Left kidney (tissue), 2 donors: ENCODE measurements around the gene CCSER1. TPM values are rescaled to one million over a fixed set of nuclear protein-coding genes. Genes with fewer than 3 reads are reported as not detected.
"Not testable (repeated sequence)": the region's sequence is repeated elsewhere in the genome, so short reads cannot be mapped to it uniquely, and the experiment has no call there.

Experiments
- DNase-seq: peaks from one replicate; pipeline ENCODE4 v3.0.0-alpha.2; 2013
- polyA plus RNA-seq: library from polyadenylated mRNA; unstranded; fragments of 120-200 nt; gene quantifications from one replicate; pipeline ENCODE4 v1.2.1, GENCODE V29; 2013; ENCODE audit not compliant: insufficient read length

Gene CCSER1
- polyA plus RNA-seq, 1 donor: 22.4 TPM

DNA sequence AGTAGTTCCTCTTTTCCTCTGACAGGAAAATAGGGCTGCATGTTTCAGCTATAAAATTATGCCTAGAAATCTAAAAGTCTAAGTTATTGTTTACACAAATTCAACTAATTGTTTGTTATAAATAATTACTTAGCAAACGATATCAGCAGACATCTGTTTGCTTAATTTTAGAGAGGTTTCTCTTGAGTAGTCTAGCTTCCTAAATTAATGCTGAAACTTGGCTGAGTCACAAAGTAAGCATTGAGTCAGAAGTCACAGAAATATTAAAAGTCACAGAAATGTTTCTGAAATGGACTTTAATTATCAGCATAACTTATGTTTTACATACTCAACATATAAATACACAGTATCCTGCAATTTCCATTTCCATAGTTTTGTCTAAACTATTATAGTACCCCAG lies 1044.0 kb downstream of the CCSER1 start:
- peak; percentile 1 for DNase-seq

DNA sequence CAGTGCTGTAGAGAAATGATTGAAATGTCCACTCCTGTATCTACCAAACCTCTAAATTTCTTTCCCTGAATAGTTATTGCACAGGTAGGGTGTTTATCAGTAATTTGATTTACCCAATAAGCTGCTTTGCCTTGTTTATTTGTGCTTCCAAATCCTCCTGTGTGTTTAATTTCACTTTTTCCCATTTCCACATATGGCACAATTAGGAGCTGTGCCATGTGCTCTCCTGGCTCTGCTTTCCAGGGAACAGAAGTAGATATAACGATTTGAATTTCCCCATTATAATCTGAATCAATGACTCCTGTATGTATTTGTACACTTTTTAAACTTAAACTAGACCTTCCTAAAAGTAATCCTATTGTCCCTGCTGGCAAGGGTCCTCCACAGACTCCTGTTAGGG lies 1057.9 kb downstream of the CCSER1 start:
- not testable (repeated sequence) for DNase-seq

DNA sequence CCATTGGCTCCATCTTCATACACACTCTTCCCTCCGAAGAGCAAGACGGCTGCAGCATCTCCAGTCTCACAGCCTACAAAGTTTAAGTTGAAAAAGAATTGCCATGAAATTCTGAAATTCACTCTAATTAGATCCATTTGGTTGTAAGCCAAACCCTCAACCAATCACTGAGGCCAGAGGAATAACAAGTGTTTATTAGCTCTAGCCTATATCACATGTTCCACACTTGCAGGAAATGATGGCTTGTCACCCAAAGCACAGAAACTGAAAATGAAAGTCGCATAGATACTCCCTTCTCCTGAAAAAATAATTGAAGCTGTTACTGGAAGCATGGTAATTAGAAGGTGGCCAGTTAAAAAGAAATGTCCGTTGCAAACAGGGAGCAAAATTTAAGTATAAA lies 1071.8 kb downstream of the CCSER1 start:
- no peak for DNase-seq

DNA sequence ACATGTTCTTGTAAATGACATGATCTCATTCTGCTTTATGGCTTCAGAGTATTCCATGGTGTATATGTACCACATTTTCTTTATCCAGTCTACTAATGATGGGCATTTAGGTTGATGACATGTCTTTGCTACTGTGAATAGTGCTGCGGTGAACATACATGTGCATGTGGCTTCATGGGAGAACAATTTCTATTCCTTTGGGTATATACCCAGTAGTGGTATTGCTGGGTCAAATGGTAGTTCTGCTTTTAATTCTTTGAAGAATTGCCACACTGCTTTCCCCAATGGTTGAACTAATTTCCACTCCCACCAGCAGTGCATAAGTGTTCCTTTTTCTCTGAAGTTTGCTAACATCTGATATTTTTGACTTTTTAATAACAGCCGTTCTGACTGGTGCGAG lies 1080.3 kb downstream of the CCSER1 start:
- DNase-seq: no peak

DNA sequence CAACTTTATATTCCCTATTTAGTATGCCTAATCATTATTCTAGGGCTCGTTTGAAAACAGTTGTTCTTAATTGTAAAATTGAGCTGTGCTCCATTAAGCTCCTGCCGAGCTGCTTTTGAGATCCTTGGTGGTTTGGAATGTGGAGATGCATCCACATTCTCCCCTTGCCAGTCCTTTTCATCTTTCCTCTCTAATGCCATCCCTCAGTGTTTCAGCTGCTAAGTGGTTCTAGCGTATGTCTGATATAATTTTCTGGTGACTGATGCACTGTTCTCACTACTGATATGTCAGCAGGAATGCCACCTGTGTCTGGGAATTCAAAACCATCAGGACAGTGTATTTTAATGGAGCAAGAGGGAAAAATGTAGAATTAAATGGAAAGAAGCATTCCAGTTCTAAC lies 1085.0 kb downstream of the CCSER1 start:
- DNase-seq: no peak

DNA sequence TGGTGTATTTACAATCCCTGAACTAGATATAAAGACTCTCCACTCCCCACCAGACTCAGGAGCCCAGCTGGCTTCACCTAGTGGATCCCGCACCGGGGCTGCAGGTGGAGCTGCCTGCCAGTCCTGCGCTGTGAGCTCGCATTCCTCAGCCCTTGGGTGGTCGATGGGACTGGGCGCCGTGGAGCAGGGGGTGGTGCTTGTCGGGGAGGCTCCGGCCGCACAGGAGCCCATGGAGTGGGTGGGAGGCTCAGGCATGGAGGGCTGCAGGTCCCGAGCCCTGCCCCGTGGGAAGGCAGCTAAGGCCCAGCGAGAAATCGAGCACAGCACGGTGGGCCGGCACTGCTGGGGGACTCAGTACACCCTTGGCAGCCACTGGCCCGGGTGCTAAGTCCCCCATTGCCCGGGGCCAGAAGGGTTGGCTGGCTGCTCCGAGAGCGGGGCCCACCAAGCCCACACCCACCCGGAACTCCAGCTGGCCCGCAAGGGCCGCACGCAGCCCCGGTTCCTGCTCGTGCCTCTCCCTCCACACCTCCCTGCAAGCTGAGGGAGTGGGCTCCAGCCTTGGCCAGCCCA lies 1090.7 kb downstream of the CCSER1 start:
- DNase-seq: not testable (repeated sequence)

DNA sequence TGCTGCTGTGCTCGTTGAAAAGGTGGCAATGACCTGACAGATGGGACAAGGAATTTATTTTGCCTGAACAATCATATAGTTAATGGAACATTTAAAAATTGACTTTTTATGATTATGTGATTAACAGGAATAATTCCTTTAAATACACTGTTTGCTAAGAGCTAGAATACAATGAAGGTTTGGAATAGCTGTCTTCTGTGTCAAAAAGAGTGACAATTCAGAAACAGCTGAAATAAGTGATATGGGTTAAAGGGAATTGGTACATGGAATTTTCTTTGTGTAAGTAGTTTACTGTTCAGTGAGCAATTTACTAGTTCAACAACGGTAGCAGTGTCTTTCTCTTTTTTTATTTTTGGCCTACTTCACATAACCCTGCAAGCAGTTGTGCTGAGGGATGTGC lies 1093.1 kb downstream of the CCSER1 start:
- no peak for DNase-seq

DNA sequence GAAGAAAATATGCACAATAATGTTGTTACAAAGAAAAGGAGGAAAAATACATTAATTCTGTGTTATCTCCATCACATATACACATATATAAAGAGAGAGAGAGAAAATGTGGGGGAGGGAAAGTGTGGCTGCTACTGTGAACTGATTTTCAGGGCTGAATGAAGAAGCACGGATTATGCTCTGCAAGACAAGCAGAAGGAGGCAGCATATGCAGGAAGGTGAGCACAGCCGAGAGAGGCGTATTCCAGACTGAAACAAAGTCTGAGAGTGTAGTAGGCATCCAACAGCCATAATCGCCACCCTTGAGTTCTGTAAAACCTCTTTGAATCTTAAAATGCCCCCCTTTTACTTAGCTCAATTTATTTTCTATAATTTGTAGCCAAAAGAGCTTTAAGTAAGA lies 1094.8 kb downstream of the CCSER1 start:
- no peak for DNase-seq

DNA sequence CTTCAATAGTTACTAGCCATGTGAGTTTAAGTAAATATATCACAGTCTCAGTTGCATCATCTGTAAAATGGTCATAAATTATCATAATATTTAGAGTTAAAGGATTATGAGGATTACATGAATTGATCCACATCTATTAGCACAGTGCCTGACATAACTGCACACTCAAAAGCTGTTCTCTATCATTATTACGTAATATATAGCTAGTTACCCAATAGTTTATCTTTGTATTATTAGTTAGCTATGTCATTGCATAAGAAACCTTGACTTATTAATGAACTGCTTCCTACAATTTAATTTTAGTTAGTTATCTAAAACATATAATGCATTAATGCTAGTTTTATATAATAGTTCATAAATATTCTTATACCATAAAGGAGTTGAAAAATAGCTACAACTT lies 1099.7 kb downstream of the CCSER1 start:
- no peak for DNase-seq

DNA sequence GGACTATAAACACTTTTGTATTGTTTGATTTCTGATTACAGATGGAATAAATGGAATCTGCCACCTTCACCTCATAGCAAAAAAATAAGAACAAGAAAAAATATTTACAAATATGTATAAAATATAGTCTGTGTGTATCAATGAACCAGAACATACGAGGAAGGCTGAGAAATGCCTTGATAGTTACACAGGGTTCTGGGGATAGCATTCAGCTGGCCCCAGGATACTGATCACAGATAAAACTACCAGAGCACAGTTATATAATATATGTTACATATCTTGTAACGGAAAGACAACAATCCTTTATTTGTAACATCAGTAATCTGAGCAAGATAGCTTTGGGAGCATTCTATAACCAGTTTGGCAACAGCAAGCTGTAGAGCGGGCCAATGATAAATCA lies 1101.5 kb downstream of the CCSER1 start:
- DNase-seq: no peak

DNA sequence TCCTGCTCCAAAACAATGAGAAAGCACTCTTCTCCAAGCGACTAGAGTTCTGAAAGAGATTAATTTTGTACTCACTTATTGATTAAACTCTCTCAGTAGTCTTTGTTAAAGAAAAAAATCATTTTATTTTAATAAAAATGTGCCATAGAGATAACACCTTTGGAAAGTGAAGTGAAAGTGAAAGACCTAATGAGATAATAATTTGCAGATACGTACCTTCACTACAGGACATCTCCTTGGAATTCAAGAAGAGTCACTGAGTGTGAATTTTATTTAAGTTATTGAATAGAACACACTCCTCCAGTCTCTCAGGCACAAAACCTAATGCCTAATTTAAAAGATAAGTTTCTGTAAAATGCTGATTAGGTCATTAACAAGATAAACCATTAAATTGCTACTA lies 1106.0 kb downstream of the CCSER1 start:
- no peak for DNase-seq

DNA sequence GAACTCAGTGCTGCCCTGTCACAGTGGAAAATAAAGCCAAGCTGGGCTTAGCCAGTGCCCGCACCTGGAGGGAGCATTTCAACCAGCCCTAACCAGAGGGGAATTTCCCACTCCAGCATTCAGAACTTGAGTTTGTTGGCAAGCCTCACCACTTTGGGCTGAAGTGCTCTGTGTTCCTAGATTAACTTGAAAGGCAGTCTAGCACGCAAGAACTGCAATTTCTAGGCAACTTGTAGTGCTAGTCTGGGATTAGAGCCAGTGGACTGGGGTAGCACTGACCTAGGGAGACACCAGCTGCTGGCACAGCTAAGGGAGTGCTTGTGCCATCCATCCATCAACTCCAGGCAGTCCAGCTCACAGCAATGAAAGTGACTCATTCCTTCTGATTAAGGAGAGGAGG lies 1115.9 kb downstream of the CCSER1 start:
- DNase-seq: no peak

DNA sequence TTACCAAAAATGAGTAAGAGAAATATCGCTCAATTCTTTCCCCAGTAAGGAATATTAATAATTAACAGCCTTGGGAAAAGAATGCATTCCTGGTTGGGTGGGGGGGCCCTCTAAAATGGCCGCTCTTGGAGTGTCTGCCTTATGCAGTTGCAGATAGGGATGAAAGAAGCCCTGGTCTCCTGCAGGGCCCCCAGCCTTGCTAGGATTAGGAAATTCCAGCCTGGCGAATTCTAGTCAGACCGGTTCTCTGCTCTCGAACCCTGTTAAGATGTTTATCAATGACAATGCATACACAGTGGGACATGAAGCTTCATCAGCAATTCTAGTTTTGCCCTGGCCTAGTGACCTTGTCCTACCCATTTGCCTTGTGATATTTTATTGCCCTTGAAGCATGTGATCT lies 1128.8 kb downstream of the CCSER1 start:
- no peak for DNase-seq

DNA sequence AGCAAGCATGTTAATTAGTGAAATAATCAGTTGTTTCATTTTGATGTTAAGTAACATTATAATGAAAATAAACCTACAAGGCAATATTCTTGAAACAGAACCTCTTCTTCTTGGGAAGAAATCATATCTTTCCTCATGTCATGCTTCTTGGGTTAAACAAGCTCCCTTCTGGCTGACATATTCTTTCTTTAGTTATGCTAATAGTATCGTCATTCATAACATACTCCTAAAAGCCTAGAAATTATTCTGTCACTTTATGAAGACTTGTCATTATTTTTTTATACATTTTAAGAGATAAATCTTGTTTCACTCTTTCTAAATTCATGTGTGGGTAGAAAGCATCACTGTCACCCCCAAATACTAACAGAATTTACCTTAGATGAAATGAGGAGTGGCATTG lies 1129.6 kb downstream of the CCSER1 start:
- no peak for DNase-seq

DNA sequence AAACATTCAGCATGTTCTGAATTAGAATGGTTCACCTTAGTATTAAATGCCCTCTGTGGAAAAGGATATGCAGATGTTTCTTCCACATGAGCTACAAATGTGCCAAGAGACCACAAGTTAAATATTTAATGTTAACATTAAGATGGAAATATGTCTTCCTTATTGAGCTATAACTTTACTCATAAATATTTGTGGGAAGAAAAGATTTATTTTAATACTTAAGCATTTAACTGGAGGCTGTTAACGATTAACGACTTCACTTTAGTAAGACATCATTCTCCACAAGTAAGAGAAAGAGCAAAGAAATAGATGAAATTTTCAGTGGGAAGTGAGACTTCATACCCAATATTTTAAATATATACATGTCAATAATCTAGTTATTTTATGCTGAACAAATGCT lies 1130.5 kb downstream of the CCSER1 start:
- DNase-seq: no peak

DNA sequence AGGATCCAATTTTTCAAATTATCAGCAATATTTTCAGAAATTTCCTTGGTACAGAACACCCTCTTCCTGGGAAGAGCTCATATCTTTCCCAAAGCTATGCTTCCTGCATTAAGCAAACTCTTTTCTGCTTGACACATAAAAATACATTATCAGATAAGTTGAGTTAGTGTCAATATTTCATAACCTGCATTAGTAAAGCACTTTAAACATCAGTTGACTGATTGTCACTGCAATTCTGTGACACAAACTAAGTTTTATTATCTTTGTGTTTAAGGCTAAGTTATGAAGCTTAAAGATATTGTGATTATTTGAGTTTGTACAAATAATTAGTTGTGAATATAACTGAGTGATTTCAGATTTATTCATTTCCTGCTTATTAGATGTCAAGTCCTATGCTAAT lies 1131.1 kb downstream of the CCSER1 start:
- DNase-seq: no peak

DNA sequence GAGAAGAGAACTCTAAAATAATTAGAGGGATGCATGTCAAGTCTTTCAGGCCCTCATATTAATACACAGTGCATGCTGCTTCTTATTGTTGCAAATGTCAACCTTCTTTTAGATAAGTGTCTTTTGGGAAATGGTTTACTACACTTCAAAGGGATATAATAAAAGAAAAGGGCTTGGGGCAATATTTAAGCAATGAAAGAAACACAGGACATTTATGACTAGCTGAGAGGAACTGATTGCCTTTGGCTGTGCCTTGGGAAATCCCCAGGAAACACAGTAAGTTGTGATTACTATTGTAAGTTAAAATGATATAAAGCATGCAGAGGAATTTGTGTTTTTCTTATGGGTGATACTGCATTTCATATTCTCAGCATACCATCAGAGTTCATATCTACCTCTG lies 1140.3 kb downstream of the CCSER1 start:
- no peak for DNase-seq

DNA sequence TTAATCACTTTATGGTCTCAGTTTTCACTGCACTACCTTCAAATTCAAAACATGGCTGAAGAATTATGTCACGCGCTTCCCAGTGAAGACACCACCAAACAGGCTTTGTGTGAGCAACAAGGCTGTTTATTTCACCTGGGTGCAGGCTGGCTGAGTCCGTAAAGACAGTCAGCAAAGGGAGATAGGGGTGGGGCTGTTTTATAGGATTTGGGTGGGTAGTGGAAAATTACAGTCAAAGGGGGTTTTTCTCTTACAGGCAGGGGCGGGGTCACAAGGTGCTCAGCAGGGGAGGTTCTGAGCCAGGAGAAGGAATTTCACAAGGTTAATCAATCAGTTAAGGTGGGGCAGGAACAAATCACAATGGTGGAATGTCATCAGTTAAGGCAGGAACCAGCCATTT lies 1141.3 kb downstream of the CCSER1 start:
- DNase-seq: not testable (repeated sequence)

DNA sequence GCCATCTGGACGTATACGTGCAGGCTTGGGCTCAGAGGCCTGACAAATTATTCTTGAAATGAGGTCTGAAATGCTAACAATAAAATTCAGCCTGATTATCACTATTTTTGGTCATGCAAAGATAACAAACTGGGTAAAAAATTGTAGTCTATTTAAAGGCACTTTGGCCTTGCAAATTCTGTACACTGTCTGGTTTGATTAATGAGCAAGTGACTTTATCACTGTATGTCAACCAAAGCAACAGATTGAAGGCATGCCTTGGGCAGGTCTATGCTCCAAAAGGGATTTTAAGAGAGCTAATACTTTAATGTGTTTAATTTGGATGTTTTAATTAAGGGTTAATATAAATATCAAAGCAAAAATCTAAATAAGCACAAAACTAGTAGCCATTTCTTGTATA lies 1141.7 kb downstream of the CCSER1 start:
- DNase-seq: no peak

DNA sequence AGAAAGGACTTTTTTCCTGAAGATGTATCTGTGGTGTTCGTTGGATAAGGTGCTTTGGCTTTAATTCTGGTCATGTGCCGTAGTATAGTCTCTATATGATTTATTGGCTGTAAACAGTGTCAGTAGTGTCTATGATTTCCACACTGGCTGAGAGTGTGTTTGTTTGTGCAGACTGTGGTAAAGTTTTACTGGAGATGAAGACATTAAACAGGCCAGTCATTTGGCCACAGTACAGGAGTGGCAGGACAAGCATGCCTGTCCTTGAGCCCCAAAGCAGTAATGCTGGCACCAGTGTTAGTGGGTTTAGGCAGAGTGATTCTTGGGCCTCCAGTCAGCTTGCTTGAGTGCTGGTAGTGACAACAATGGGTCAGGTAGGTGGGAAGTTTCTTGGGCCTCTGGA lies 1152.7 kb downstream of the CCSER1 start:
- DNase-seq: no peak

DNA sequence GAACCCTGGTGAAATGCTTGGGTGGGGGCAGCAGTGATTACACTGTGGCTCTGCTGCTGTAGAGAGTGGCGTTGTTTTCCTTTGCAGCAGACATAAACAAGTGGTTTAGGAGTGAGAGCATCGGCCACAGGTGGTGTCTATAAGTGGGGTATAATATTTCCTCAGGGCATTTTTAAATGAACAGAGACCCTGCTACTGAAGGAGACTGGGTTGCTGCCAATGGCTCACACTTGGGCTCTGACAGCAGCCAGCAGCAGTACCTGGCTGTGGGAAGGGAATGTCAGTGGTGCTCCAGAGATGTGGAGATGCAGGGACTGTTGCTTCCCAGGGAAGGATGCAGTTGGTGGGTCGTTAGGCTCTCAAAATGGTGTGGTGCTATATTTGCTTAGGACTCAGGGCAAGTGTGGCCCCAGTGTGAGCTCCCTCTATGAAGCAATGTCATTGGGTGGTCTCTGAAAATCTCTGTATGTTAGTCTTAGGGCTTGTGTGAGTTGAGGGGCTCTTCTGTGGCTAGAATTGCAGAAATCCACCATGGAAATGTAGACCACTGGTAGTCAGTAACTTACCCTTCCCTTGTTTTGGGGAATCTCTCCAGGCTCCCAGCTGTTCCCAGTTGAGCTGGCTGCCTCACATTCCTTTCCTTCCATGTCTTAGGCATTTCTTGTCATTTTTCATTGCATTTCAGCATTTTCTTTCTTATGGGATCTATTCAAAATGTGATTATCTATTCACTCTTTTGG lies 1153.5 kb downstream of the CCSER1 start:
- no peak for DNase-seq

DNA sequence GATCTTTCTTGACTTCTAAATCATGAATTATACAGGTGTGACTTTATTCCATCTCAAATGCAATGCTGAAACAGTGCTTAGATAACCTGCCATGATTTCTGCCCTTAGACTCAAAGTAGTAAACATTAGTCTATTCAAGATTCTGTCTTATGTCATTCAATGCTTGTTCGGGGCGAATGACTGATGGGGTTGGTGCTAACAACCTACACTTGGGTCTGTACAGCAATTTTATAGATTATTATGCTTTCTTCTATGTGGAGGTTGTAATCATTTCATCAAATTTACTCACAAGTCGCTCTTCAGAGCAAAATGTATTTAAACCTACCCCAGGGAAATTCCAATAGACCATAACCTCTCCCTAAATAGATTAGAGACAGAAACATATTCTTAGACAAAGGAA lies 1155.0 kb downstream of the CCSER1 start:
- no peak for DNase-seq

DNA sequence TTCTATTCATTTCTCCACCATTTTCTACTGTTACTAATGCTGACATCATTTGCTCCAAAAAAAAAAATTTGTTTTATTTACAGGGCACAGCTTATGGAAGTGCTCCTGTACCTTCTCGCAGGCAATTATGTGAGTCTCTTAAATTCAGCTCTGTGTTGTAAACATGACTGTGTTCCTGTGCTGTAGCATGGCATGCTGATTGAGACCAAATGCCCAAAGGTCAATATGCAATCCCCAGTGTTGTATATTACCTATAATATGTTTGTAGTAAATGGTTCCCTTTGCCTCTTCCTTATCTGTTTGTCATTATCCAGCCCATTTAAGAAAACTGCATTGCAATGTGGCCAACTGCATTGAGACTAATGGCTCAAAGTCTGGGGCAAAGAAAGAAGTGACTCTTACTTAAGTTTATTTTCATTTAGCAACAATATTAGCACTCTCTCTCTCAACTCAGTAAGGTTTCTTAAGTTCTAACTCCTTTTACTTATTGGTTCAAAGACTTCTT lies 1156.6 kb downstream of the CCSER1 start:
- DNase-seq: no peak

DNA sequence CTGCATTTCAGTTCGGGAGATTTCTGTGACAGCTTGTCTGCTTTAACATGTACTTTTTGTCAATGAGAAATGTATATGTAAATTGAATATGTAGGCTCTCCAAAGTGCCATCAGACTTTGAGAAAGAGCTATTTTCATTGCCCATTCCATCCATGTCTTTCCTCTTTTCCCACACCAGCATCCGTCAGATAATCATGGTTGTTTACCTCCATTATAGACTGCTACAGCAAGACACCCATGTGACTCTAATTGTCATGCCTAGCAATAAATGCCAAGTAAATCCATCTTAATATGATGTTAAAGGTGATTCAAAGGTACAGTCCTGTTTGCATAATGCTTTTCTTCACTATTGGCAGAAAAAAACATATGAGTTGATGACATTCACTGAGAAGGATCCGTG lies 1157.3 kb downstream of the CCSER1 start:
- DNase-seq: no peak
